T-helper 1 cell treated with Interleukin-12 subunit alpha and Interleukin-12 subunit beta and Interleukin-4 antibody, amounts not matched to agents 30 ng/mL and 1 ng/mL, for 36 hours (primary cell): ENCODE results near the gene MRI1. TPM values are rescaled to one million over a fixed set of nuclear protein-coding genes. Genes with fewer than 3 reads are reported as not detected.

ENCODE experiments used
- intact Hi-C: fragments of 100-400 bp; cut with micrococcal nuclease; formaldehyde crosslinking; loops from one replicate; pipeline ENCODE4 v1.15.1; 2024
- total RNA-seq: library from RNA; stranded (reverse); gene quantifications from 2 replicates; pipeline ENCODE4 v1.2.3, GENCODE V29; 2022

MRI1 gene
- total RNA-seq, 1 donor from 2014 or later = 43.6 TPM

DNA sequence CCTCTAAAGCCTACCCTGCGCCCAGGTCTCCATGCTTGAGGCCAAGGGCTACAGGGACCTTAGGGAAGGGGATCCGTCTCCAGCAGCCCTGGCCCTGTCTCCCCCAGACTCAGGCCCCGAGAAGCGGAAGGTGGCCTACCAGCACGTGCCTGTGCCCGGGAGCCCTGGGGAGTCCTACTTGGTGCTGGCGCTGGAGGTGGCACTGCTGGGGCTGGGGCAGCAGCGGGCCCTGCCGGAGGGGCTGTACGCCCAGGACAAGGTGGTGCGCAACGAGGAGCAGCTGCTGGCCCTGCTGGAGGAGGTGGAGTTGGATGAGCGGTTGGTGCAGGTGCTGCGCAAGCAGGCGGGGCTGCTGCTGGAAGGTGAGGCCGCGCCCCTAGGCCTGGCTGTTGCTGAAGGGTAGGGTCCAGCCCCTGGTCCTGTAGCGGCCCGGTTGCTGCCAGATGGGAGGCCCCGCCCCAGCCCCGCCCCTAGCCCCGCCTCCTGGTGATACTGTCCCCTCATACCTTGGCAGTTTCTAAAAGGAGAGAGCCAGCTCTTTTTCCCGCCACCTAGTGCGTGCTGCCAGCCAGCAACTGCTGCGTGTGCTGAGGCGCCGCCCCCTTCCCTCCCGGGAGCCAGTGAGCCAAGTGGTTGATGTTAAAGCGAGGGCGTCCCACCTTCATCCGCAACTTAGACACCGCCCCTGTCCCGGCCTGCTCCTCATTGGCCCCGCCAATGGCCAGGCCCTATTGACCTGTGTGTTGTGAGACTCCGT, 53.5 kb downstream of the MRI1 start:
- intact Hi-C loops = no loop called here

DNA sequence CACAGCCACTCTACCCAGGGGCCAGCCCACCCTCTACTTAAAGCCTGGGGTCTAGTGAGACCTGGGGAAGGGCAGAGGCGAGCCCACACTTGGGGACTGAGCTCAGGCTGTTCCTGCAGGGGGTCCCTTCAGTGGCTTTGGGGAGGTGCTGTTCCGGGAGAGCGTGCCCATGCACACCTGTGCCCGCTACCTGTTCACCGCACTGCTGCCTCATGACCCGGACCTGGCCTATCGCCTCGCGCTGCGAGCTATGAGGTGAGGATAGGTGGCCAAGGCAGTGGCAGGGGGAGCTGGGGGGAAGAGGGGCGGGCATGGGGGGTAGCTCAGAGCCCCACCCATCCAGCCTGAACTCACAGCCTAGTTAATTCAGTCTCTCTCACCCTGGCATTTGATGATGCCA, 54.9 kb downstream of the MRI1 start:
- intact Hi-C loops = no loop called here

DNA sequence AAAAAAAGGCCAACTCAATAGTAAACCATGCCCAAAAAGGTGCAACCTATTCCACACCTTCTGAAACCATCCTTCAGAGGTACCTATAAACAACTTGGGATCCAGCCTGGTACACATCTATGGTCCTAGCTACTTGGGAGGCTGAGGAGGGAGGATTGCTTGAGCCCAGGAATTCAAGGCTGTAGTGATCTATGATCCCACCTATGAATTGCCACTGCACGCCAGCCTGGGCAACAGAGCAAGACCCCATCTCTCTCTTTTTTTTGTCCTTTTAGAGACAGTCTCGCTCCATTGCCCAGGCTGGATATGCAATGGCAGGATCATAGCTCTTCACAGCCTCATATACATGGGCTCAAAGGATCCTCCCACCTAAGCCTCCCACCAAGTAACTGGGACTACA, 57.0 kb downstream of the MRI1 start:
- intact Hi-C loops = no loop called here

DNA sequence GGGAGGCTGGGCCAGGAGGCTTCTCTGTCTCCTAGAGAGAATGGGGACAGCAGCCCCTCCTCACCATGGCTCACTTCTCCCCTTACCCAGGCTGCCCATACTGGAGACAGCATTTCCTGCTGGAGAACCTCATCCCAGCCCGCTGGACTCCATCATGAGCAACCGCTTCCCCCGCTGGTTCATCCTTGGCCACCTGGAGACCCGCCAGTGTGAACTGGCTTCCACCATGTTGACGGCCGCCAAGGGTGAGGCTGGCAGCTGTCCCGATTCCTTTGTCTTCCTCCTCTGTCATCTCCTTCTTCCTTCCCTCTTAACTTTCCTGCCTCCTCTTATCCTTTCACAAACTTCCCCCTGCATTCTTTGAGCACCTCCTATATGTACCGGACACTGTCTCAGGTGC, 58.9 kb downstream of the MRI1 start:
- intact Hi-C loops = no loop called here

Other genes starting within 250 kb of the MRI1 start
- 93.5 and 107 TPM in 2 replicates for gene C19orf53, start 9.9 kb downstream of the MRI1 start, total RNA-seq
- 8.1 and 8.2 TPM in 2 replicates for gene ZSWIM4, start 30.9 kb downstream of the MRI1 start, total RNA-seq
- gene NANOS3, start 112.6 kb downstream of the MRI1 start, total RNA-seq = 0.98 and 1.0 TPM in 2 replicates
- gene BRME1, start 141.6 kb downstream of the MRI1 start, total RNA-seq = 8.3 and 9.8 TPM in 2 replicates
- gene CC2D1A, start 141.7 kb downstream of the MRI1 start, total RNA-seq = 36.3 and 37.0 TPM in 2 replicates
- gene PODNL1, start 173.9 kb downstream of the MRI1 start, total RNA-seq = 0.10 and 0.42 TPM in 2 replicates
- gene DCAF15, start 188.0 kb downstream of the MRI1 start, total RNA-seq = 69.3 and 76.4 TPM in 2 replicates
- gene RFX1, start 241.8 kb downstream of the MRI1 start, total RNA-seq = 15.9 and 16.2 TPM in 2 replicates